Fibroblast of skin of abdomen (primary cell): ENCODE data around the gene ALOX5.

ENCODE experiments used
- DNase-seq: peaks from one replicate; pipeline ENCODE4 v3.0.0-alpha.2; 2013

ALOX5 gene

GRCh38 chr10:45444022-45444421 lies 70.0 kb downstream of the ALOX5 start:
- no peak for DNase-seq

DNA sequence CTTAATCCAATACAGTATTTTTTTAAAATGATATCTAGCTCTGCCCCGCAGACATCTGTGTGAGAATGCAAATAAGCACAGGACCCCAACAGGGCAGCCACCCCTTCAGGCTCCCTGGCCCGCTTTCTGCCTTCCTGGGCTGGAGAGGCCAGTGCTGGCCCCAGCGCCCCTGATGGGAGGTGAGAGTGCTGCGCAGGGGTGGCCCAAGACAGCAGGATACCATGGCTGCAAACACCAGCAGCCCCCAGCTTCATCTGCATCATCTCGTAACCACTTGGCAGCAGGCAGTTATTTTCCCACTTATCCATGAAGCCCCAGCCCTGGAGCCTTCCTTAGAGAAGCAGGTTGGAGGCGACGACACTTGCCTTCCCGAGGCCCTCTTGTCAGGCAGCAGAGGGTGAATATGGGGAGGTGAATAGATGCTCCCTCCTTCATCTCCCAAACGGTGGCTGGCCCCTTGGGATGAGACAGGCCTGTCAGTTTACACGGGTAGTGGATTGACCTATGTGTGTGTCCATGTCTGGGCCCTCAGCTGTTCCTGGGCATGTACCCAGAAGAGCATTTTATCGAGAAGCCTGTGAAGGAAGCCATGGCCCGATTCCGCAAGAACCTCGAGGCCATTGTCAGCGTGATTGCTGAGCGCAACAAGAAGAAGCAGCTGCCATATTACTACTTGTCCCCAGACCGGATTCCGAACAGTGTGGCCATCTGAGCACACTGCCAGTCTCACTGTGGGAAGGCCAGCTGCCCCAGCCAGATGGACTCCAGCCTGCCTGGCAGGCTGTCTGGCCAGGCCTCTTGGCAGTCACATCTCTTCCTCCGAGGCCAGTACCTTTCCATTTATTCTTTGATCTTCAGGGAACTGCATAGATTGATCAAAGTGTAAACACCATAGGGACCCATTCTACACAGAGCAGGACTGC lies 71.2 kb downstream of the ALOX5 start:
- DNase-seq, result no peak

GRCh38 chr10:45446858-45447257 lies 72.8 kb downstream of the ALOX5 start:
- no peak for DNase-seq

DNA sequence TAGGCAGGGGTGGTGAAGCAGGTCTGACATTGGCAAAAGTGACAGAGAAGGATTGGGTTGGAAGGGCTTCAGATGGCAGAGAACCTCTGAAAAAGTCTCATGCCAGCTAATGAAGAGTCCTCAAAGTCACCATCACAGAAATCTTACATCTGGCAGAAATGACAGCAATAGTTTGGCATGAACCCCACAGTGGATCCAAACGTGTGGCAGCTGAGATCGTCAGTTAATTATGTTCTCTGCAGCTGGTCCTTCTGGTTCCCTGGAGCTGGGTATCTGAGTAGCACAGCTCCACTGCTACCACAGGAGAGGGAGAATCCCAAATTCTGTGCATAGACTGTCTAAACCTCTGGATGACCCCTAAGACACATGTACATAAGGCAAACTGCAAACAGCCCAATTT lies 73.4 kb downstream of the ALOX5 start:
- no peak for DNase-seq

DNA sequence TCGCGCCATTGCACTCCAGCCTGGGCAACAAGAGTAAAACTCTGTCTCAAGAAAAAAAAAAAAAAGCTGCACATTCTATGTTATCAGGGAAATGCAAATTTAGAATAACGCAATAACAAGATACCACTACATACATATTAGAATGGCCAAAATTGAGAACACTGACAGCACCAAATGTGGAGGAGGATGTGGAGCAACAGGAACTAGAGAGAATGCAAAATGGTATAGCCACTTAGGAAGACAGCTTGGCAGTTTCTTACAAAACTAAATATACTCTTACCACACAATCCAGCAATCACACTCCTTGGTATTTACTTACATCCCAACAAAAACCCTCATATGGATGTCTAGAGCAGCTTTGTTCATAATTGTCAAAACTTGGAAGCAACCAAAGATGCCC lies 76.8 kb downstream of the ALOX5 start:
- no peak for DNase-seq

GRCh38 chr10:45451407-45451806 lies 77.4 kb downstream of the ALOX5 start:
- no peak for DNase-seq

GRCh38 chr10:45452268-45452667 lies 78.3 kb downstream of the ALOX5 start:
- no peak for DNase-seq

DNA sequence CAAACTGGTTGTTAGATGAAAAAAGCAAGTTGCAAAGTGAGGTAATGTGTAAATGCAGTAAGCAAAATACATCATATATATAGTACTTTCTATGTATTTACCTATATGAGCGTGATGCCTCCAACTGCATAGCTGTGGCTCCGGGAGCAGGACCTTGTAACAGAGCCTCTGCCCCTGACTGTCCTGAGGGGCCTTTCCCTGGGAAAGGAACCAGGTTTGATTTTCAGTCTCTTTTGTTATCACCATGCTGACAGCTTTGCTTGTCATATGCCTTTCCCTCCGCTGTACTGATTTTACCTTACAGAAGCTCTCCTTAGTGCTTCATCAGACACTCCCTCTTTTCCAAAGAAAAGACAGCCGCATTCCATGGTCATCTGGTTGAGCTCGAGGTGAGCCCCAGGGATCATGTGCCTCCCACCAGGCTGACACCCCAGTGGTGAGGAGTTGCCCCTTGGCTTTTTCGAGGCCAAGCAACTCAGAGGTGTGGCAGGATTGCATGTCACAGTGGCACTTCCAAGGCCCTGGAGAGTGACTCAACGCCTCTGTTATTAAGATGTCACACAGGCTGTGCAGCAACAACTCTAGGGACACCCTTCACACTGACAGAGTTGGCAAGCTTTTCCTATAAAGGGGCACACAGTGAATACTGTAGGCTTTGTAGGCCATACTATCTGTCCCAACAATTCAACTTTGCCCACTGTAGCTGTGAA lies 78.9 kb downstream of the ALOX5 start:
- DNase-seq, result no peak

- no peak for DNase-seq
Measured at GRCh38 chr10:45453639-45454255, 79.7 kb downstream of the ALOX5 start.

- DNase-seq, result no peak
Measured at GRCh38 chr10:45454262-45454661, 80.2 kb downstream of the ALOX5 start.

GRCh38 chr10:45454859-45455258 lies 80.8 kb downstream of the ALOX5 start:
- no peak for DNase-seq

- DNase-seq, result no peak
Measured at GRCh38 chr10:45456233-45456632, 82.2 kb downstream of the ALOX5 start.

- DNase-seq, result no peak
Measured at GRCh38 chr10:45456822-45457221, 82.8 kb downstream of the ALOX5 start.

GRCh38 chr10:45457487-45457886 lies 83.5 kb downstream of the ALOX5 start:
- DNase-seq, result no peak

DNA sequence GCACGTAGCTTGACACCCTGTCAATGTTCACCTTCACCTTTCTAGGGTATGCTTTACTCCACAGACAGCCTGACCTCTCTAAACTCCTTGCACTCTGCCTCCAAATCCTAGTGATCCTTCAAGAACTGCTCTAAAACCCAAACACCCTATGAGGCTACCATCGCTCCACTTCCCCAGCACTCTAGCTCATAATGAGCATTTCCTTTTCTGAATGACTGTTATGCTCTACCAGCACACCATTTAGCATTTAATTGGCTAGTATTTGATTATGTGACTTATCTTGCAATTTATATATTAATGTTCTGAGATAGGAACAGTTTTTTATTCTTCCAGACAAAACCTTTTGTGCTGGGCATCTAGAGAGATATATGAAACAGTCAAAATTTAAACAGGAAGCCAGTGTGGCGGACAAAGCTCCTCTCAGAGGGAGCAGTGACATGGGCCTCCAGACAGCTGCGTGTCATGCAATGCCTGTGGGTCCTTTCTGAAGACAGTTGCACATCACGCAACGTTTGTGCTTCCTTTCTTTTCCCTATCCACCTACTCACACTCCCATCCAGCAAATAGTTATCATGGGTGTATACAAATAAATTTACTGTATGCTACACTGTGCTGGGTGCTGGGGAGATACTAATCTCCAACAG lies 86.3 kb downstream of the ALOX5 start:
- DNase-seq, result no peak

GRCh38 chr10:45461034-45461433 lies 87.0 kb downstream of the ALOX5 start:
- DNase-seq, result no peak

DNA sequence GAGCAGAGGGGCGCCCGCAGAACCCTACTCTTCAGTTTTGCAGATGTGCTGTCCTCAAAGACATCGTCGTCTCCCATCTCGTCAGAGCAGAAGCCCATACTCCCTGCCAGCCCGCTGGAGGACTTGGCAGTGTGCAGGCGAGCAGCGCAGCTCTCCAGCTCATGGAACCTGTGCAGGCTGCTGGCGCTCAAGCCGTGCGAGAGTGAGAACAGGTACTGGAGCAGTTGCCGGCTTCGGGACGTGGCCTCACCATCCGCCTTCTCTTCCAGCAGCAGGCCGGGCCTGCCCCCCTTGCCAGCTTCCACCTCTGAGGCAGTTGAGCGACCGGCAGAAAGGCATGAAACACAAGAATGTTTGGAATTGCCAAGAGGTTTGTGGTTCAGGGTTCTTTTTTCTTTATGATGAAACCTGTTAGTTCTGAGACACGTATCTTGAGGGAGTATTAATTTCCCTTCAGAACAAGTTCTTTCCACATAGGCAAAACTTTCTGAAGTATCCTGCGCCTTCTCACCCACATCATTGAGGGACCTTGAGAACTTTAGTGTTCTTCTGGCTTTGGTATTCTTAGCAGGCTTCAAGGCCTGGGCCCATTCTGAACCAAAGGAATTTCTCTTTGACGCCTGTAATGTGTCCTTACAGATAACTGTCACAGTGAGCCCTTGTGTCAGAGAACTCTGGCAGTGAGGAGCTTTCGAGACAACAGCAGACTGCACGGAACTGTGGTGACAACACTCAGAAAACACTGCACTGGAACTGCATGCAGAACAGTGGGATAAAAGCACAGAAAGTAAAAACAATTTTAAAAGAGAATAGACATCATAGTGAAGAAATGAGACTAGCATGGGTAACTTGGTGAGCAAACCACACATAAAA lies 89.5 kb downstream of the ALOX5 start:
- DNase-seq, result peak; percentile 5

DNA sequence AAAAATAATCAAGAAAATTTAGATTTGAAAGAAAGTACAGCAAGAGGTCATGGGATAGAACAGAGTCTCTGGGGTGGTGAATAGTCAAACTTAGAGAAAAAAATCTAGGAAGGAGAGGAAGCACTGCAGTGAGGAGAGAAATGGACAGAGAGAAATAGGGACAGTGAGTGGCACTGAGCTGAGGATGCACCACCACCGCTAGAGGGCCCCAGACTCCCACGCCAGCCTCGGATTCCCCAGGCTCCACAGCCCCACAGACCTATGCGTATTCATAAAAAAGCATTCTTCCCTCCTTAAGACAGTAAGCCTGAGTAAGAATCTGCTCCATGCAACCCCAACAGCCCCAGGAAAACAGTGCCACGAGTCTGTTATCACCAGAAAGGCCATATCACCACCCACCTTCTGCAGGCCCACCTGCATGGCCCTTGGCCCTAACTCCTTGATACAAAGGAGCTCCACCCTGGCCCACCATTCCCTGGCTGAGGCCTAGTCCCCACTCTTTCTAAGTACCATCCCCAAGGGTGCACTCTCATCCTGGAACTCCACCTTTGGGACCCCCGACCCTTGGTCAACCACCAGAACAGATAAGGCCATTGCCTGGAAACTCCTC lies 91.0 kb downstream of the ALOX5 start:
- peak; percentile 59 for DNase-seq

GRCh38 chr10:45466784-45467183 lies 92.8 kb downstream of the ALOX5 start:
- DNase-seq, result no peak

DNA sequence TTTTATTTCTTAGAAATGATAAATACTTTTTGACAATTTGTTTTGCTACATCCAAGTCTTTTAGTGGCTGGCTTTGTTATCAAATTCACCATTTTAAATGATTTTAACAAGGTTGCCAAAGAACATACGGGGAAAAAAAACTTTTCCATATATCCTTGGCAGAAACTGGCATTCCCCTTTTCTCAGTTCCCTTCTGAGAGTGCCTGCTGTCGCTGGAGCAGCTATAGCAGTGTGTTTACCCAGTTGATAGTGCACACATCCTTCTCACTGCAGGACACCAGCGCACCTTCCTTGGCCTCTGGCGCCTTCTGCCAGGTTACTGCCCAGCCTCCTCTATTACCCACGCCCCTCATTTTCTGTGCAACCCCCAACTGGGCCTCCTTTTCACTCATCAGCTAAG lies 94.1 kb downstream of the ALOX5 start:
- DNase-seq, result no peak
